ENCODE data around the gene SLC12A5.
A peak's percentile ranks its signal among the peaks of the same experiment; 100 is the strongest.

Gene SLC12A5

DNA sequence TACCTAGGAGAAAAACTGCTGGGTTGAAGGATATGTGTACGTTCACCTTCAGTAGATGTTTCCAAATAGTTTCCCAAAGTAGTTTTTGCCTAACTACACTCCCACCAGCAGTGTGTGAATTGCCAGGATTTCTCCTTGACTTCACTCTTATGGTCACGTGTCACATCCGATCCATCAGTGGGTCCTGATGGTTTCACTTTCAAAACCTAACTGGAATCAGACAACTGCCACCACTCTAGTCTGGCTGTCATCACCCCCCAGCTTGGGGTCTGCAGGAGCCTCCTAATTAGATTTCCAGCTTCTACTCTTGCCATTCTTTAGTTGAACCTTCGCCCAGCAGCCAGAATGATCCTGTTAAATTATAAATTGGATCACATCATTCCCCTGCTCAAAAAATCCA, 8.5 kb upstream of the SLC12A5 start:
- DNase-seq (ENCODE audit: low read depth): no peak
- no peak overlapping the region for H3K4me3 ChIP-seq (ENCODE audit: low read depth, low read length)
- TF ChIP-seq, protein P1, sequence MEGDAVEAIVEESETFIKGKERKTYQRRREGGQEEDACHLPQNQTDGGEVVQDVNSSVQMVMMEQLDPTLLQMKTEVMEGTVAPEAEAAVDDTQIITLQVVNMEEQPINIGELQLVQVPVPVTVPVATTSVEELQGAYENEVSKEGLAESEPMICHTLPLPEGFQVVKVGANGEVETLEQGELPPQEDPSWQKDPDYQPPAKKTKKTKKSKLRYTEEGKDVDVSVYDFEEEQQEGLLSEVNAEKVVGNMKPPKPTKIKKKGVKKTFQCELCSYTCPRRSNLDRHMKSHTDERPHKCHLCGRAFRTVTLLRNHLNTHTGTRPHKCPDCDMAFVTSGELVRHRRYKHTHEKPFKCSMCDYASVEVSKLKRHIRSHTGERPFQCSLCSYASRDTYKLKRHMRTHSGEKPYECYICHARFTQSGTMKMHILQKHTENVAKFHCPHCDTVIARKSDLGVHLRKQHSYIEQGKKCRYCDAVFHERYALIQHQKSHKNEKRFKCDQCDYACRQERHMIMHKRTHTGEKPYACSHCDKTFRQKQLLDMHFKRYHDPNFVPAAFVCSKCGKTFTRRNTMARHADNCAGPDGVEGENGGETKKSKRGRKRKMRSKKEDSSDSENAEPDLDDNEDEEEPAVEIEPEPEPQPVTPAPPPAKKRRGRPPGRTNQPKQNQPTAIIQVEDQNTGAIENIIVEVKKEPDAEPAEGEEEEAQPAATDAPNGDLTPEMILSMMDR (IDR thresholded peaks at IDR 0.05; ENCODE audit: low read depth, low read length, missing control alignments): no peak

DNA sequence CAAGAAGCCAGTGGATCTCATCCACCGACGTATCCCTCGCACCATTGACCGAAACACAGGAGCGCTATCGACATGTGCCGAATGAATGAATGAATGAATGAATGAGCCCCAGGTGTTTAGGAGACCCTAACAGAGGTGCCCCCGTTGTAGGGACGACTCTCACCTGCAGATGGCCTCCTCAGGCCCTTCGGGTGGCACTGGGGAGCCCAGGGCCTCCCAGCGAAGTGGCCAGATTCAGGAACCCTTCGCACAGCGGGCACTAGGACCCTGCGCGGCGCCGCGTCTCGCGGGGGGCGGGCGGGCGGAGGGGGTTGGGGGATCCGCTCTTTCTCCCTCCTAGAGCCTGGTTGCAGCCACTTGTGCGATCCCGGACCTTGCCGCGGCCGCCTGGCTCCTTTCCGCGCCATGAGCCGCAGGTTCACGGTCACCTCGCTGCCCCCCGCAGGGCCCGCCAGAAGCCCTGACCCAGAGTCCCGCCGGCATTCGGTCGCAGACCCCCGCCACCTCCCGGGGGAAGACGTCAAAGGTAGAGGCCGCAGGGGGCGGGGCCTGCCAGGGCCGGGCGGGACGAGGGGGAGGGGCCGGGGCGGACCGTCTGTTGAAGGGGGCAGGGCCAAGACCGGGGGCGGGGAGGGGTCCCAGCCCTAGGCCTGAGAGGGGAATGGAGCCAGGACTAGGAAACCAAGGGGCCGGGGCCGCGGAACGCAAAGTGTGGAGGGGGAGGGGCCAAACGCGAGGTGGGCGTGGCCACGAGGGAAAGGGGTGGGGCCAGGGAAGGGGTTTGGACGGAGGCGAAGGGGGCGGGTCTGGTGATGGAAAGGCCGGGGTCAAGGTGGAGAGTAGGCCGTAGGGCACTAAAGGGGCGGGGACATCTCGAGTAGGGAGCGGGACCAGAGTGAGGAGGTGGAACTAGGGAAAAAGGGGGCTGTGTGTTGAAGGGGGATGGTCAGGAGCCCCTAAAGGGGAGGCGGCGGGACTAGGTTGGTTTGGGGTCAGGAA, 7.4 kb upstream of the SLC12A5 start:
- H3K4me3 ChIP-seq (ENCODE audit: low read depth, low read length): peak overlapping the region; percentile 52
- TF ChIP-seq, protein P1 (IDR thresholded peaks at IDR 0.05; ENCODE audit: low read depth, low read length, missing control alignments): no peak
- no peak for DNase-seq (ENCODE audit: low read depth)

DNA sequence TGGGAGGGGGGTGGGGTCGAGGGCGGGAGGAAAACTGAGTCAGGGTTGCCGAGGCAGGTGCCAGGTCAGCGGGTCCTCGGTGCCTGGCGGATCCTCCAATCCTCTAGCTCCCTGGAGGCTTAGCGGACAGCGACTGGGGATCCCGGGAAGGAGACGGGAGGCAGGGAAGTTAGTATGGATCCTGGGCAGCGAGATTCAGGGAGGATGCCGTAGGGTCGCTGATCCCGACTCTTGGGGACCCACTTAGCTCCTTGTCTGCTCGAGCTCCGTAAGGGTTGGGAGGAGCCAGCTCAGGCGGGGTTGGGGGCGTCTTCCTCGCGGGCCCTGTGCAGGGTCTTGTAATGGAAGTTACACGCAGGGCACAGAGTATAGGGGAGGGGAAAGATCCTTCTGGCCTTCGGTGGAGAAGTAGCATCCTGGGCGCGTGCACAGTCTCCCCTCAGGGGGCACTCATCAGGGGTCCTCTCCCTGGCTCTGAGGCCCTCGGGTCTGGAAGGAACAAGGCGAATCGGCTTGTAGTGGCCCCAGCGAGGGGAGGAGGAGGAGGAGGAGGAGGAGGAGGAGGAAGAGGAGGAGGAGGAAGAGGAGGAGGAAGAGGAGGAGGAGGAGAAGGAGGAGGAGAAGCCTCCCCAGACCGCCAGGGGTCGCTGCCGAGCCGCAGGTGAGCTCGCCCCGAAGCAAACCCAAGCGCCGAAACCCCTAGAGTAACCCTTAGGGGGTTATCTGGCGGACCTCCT, 6.4 kb upstream of the SLC12A5 start:
- TF ChIP-seq, protein P1 (IDR thresholded peaks at IDR 0.05; ENCODE audit: low read depth, low read length, missing control alignments): peak; percentile 92
- H3K4me3 ChIP-seq (ENCODE audit: low read depth, low read length): 0 out of 2 replicates have a peak overlapping the region, but pooled peaks have one; percentile 20
- DNase-seq (ENCODE audit: low read depth): no peak

DNA sequence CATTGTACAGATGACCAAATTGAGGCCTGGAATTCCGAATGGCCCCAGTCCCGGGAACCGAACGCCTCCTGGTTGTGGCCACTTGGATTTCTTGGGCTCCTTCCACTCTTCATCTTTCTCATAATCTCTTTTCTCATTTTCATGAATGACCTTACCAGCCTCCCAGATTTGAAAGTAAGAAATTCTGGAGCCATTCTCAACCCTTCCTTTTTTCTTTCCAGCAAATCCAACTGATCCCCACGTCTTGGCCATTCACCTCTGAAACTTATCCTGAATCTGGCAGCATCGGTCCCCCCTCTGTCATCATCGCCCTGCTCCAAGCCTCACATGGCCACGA, 5.9 kb upstream of the SLC12A5 start:
- no peak overlapping the region for H3K4me3 ChIP-seq (ENCODE audit: low read depth, low read length)
- TF ChIP-seq, protein P1 (IDR thresholded peaks at IDR 0.05; ENCODE audit: low read depth, low read length, missing control alignments): no peak
- no peak for DNase-seq (ENCODE audit: low read depth)

DNA sequence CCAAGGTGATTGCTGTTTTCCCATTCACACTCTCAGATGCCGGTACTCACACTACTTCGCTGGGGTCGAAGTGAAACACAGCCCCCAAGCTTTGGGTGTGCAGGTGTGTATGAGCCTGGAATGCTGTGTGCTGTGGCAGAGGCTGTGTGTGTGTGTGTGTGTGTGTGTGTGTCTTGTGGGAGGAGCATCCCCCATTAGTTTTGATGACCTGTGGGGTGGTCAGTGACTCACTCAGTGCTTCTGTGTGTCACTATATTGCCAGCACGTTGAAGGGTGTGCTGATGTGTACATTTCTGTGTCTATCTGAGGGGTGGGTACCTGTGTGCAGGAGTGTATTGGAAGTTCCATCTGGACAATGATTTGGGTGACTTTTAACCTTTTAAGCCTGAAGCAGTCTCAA, 5.0 kb upstream of the SLC12A5 start:
- DNase-seq (ENCODE audit: low read depth): no peak
- H3K4me3 ChIP-seq (ENCODE audit: low read depth, low read length): no peak overlapping the region
- TF ChIP-seq, protein P1 (IDR thresholded peaks at IDR 0.05; ENCODE audit: low read depth, low read length, missing control alignments): no peak

DNA sequence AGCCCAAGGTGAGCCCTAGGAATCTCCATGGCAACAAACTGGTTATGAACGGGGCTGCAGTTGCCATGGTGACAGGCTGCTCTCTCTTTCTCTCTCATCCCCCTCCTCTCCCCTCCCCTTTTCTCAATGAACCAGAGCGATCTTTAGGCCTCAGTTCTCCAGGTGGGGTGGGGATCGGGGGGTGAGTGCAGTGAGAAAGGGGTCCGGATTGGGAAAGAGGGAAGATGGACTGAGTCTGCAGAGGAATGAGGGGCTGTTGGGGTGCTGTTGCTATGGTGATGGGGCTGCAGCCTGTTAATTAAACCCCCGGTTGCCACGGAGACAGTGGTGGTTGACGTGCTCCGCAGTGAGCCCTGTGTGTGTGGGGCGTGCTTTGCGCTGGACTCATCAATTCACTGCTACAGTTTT, 3.6 kb upstream of the SLC12A5 start:
- no peak for DNase-seq (ENCODE audit: low read depth)
- H3K4me3 ChIP-seq (ENCODE audit: low read depth, low read length): no peak overlapping the region
- TF ChIP-seq, protein P1 (IDR thresholded peaks at IDR 0.05; ENCODE audit: low read depth, low read length, missing control alignments): no peak
